ENCODE results near the gene ACTL6B.
"Not testable (repeated sequence)": the region's sequence is repeated elsewhere in the genome, so short reads cannot be mapped to it uniquely, and the experiment has no call there.

The ACTL6B gene

GRCh38 chr7:100671353-100672327 lies 15.4 kb upstream of the ACTL6B start:
- no peak for TF ChIP-seq CTCF (IDR thresholded peaks at IDR 0.05; ENCODE audit: low read depth, low read length)
- DNase-seq (ENCODE audit: low read depth, low spot score): no peak
- in situ Hi-C loops (cut with HindIII; ENCODE audit: low sequenced_read_pairs): no loop called here
- no peak overlapping the region for H3K4me3 ChIP-seq (ENCODE audit: low read depth, low read length)

- no peak for DNase-seq (ENCODE audit: low read depth, low spot score)
- H3K4me3 ChIP-seq (ENCODE audit: low read depth, low read length): no peak overlapping the region
- in situ Hi-C loops (cut with HindIII; ENCODE audit: low sequenced_read_pairs): no loop called here
- no peak for TF ChIP-seq CTCF (IDR thresholded peaks at IDR 0.05; ENCODE audit: low read depth, low read length)
Measured at GRCh38 chr7:100670074-100670473, 13.8 kb upstream of the ACTL6B start.

- DNase-seq (ENCODE audit: low read depth, low spot score); in situ Hi-C loops (cut with HindIII; ENCODE audit: low sequenced_read_pairs); H3K4me3 ChIP-seq (ENCODE audit: low read depth, low read length): not testable (repeated sequence)
Measured at GRCh38 chr7:100669106-100669505, 12.9 kb upstream of the ACTL6B start.

- in situ Hi-C loops (cut with HindIII; ENCODE audit: low sequenced_read_pairs): no loop called here
- DNase-seq (ENCODE audit: low read depth, low spot score): no peak
- TF ChIP-seq CTCF (IDR thresholded peaks at IDR 0.05; ENCODE audit: low read depth, low read length): no peak
- no peak overlapping the region for H3K4me3 ChIP-seq (ENCODE audit: low read depth, low read length)
Measured at GRCh38 chr7:100668069-100668449, 11.8 kb upstream of the ACTL6B start.

GRCh38 chr7:100667331-100668068 lies 11.3 kb upstream of the ACTL6B start:
- in situ Hi-C loops (cut with HindIII; ENCODE audit: low sequenced_read_pairs): no loop called here
- no peak for DNase-seq (ENCODE audit: low read depth, low spot score)
- no peak for TF ChIP-seq CTCF (IDR thresholded peaks at IDR 0.05; ENCODE audit: low read depth, low read length)
- no peak overlapping the region for H3K4me3 ChIP-seq (ENCODE audit: low read depth, low read length)

- no peak for TF ChIP-seq CTCF (IDR thresholded peaks at IDR 0.05; ENCODE audit: low read depth, low read length)
- in situ Hi-C loops (cut with HindIII; ENCODE audit: low sequenced_read_pairs): no loop called here
- no peak overlapping the region for H3K4me3 ChIP-seq (ENCODE audit: low read depth, low read length)
- no peak for DNase-seq (ENCODE audit: low read depth, low spot score)
Measured at GRCh38 chr7:100665168-100665726, 9.0 kb upstream of the ACTL6B start.

GRCh38 chr7:100662194-100662776 lies 6.0 kb upstream of the ACTL6B start:
- DNase-seq (ENCODE audit: low read depth, low spot score); H3K4me3 ChIP-seq (ENCODE audit: low read depth, low read length); in situ Hi-C loops (cut with HindIII; ENCODE audit: low sequenced_read_pairs): not testable (repeated sequence)

Data from astrocyte of the spinal cord (primary cell).